NCI-H1694 (cell line): Measurements from ENCODE around the gene IL2RG.
A peak's percentile ranks its signal among the peaks of the same experiment; 100 is the strongest.

Experiments used
- DNase-seq: peaks from one replicate; lab custom pipeline; 2025; lab: John Stamatoyannopoulos, UW

IL2RG gene

GRCh38 chrX:71068044-71068918, 43.1 kb downstream of the IL2RG start, which contains the start of gene SNX12:
Gene SNX12 (minus strand): TSS chrX:71068334. CDS start chrX:71068306, 28 bp downstream.
- peak; percentile 94 for DNase-seq

- no peak for DNase-seq
These were observed 43.7 kb downstream of the IL2RG start for GRCh38 chrX:71067712-71068043.

- DNase-seq = no peak
These were observed 44.3 kb downstream of the IL2RG start for GRCh38 chrX:71067089-71067488.

DNA sequence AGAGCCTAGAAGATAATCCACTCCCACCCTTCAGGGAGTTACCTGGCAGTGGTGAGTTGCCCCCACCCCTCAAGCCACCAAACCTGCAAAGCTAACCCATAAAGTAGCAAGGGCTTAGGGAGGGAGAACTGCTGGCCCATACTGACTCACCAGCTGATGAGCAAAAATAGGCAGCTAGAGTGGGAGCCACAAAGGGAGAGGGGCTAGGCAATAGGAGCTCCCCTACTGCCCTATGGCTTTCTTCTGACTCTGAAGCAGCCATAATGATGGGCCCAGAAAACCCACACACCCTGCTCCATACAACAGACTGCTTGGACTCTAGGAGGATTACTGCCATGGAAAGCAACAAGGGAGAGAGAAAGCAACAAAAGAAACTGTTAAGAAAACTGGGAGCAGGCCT, 51.2 kb downstream of the IL2RG start:
- no peak for DNase-seq

- no peak for DNase-seq
These were observed 53.4 kb downstream of the IL2RG start for GRCh38 chrX:71057848-71058530.
